ENCODE measurements around the gene BRMS1L. TPM values are rescaled to one million over a fixed set of nuclear protein-coding genes. Genes with fewer than 3 reads are reported as not detected.

The BRMS1L gene
- total and polyA plus RNA-seq, 3 donors from 2014 or later: 7.6 to 11.8 (median 8.4) TPM

DNA sequence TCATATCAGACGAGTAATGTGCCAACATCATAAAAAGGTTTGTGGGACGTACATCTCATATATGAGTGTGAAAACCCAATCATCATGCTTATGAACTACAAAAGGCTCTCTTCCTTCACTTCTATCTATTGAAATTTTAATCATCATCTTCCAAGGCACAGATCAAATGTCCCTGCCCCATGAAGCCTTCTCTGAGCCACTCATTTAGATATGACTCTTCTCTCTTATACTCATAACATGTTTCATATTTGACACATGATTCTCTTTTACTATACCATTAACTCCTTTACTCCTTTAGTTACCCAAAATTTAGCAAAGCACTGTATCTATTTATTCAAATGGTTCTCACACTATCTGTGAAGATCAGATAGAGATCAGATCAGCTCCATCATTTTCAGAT is 39.3 kb upstream of the BRMS1L start:
- H3K4me3 ChIP-seq: no peak overlapping the region
- no peaks in the 10 kb centered on the region for H3K4me1 ChIP-seq
- H3K27me3 ChIP-seq: no peaks in the 10 kb centered on the region
- H3K9me3 ChIP-seq: no peaks in the 10 kb centered on the region
- H3K36me3 ChIP-seq (ENCODE audit: low read depth, missing control alignments): no peaks in the 10 kb centered on the region
- intact Hi-C loops (cut with DNase I; ENCODE audit: low total_unique reads): no loop called here
- 84 to 89% methylated on average over 2 of the region's 2 CpGs for WGBS, 2 donors
- no peak for DNase-seq
- TF ChIP-seq CTCF (IDR thresholded peaks at IDR 0.05) (no peak), POLR2A (IDR thresholded peaks at IDR 0.05) (no peak)
- H3K27ac ChIP-seq: no peak overlapping the region

DNA sequence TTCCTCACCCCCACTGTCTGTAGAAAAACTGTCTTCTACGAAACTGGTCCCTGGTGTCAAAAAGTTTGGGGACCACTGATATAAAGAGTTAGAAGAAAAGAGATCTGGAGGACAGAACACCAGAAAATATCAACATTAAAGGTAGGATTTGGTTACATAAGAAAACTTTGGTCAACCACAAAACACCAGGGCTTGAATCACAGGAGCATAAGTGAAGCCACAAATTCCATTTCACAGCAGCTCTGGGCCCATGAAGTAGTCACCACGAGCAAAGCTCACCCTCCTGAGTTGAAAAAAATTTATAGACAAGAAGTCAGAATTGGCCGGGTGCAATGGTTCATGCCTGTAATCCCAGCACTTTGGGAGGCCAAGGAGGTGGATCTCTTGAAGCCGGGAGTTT is 36.5 kb upstream of the BRMS1L start:
- H3K9me3 ChIP-seq: no peaks in the 10 kb centered on the region
- no peaks in the 10 kb centered on the region for H3K36me3 ChIP-seq (ENCODE audit: low read depth, missing control alignments)
- H3K27ac ChIP-seq: no peak overlapping the region
- intact Hi-C loops (cut with DNase I; ENCODE audit: low total_unique reads): no loop called here
- DNase-seq: no peak
- no peaks in the 10 kb centered on the region for H3K27me3 ChIP-seq
- WGBS, 2 donors: 80 to 98% methylated on average over 4 of the region's 4 CpGs
- no peak for TF ChIP-seq POLR2A (IDR thresholded peaks at IDR 0.05)
- no peak for TF ChIP-seq CTCF (IDR thresholded peaks at IDR 0.05)
- H3K4me1 ChIP-seq: no peaks in the 10 kb centered on the region
- H3K4me3 ChIP-seq: no peak overlapping the region

DNA sequence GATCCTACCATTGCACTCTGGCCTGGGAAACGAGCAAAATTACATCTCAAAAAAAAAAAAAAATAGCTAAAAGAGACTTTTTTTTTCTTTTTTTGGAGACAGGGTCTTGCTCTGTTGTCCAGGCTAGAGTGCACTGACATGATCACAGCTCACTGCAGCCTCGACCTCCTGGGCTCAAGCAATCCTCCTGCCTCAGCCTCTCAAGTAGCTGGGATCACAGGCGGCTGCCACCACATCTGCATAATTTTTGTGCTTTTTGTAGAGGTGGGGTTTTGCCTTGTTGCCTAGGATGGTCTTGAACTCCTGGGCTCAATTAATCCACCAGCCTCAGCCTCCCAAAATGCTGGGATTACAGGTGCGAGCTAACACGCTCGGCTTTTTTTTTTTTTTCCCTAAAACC is 28.3 kb upstream of the BRMS1L start:
- Histone ChIP-seq H3K4me1 (no peaks in the 10 kb centered on the region), H3K9me3 (no peaks in the 10 kb centered on the region), H3K36me3 (ENCODE audit: low read depth, missing control alignments) (no peaks in the 10 kb centered on the region), H3K4me3 (no peak overlapping the region), H3K27ac (no peak overlapping the region), H3K27me3 (no peaks in the 10 kb centered on the region)
- no peak for DNase-seq
- TF ChIP-seq POLR2A (IDR thresholded peaks at IDR 0.05): no peak
- no peak for TF ChIP-seq CTCF (IDR thresholded peaks at IDR 0.05)
- intact Hi-C loops (cut with DNase I; ENCODE audit: low total_unique reads): no loop called here
- 92 to 96% methylated on average over 6 of the region's 6 CpGs for WGBS, 2 donors

DNA sequence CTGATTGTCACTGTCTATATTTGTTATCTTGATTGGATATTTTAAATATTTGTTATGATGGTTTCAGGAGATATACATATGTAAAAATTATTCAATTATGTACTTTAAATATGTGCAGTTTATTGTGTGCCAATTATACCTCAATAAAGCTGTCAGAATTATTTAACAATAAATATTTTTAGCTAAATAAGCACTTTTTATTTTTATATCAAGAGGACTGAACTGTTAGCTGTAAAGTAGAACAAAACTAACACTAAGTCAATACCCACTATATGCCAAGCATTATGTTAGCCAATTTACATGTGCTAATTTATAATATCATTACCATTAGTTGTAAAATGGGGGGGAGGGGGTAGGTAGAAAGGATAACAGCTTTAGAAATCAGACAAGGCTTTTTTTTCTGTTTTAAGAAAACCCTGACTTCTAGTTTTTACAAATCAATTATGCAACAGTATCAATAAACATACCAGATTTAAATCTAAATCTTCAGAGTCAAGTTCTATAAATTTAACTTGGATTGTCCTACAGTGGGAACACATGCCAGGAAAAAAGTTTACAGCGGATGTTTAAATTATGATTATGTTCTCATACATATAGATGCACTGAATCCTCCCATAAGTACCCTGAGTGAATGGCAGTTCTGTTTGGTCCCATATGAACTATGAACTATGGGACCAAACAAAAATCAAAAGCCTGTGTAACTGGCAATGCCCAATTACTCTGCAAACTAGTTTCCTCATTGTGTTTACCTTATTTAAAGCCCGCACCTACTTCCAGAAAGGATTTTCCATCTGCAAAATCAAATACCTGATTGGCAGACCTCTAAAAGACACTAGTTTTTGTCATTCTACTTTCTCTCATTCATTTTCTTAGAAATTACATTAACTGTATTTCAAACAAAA is 19.9 kb upstream of the BRMS1L start:
- Histone ChIP-seq H3K4me1 (peaks cover 8% of the 10 kb centered on the region), H3K27me3 (no peaks in the 10 kb centered on the region), H3K9me3 (no peaks in the 10 kb centered on the region), H3K27ac (no peak overlapping the region), H3K36me3 (ENCODE audit: low read depth, missing control alignments) (no peaks in the 10 kb centered on the region), H3K4me3 (no peak overlapping the region)
- TF ChIP-seq CTCF (IDR thresholded peaks at IDR 0.05) (no peak), POLR2A (IDR thresholded peaks at IDR 0.05) (no peak)
- intact Hi-C loops (cut with DNase I; ENCODE audit: low total_unique reads): no loop called here
- 83 to 89% methylated on average over 2 of the region's 2 CpGs for WGBS, 2 donors
- DNase-seq: no peak

All from testis (tissue), 3 donors.